GM20000 (cell line): ENCODE measurements around the gene LTA4H.
"Not testable (repeated sequence)": the region's sequence is repeated elsewhere in the genome, so short reads cannot be mapped to it uniquely, and the experiment has no call there.

Experiments used
- DNase-seq: peaks from one replicate; pipeline ENCODE4 v3.0.0; 2012; ENCODE audit warnings: low spot score
- CTCF ChIP-seq: IDR thresholded peaks from 2 replicates; pipeline ENCODE4 v1.5.1; 2012; ENCODE audit warnings: mild to moderate bottlenecking, control low read depth; ENCODE audit errors: extremely low read depth, missing control alignments

Gene LTA4H

GRCh38 chr12:96075560-96075959, 40.2 kb upstream of the LTA4H start:
- DNase-seq: no peak
- TF ChIP-seq CTCF: no peak

- TF ChIP-seq CTCF: no peak
- no peak for DNase-seq
These were observed 38.3 kb upstream of the LTA4H start for GRCh38 chr12:96073346-96074330.

GRCh38 chr12:96070670-96071279, 35.4 kb upstream of the LTA4H start:
- DNase-seq: peak; percentile 29
- no peak for TF ChIP-seq CTCF

- TF ChIP-seq CTCF: no peak
- DNase-seq: no peak
These were observed 34.3 kb upstream of the LTA4H start for GRCh38 chr12:96069511-96070231.

GRCh38 chr12:96068636-96069035, 33.2 kb upstream of the LTA4H start:
- TF ChIP-seq CTCF: no peak
- no peak for DNase-seq

GRCh38 chr12:96068111-96068510, 32.7 kb upstream of the LTA4H start:
- TF ChIP-seq CTCF: no peak
- no peak for DNase-seq

GRCh38 chr12:96065776-96066175, 30.4 kb upstream of the LTA4H start:
- DNase-seq: not testable (repeated sequence)
